WTC11 (cell line): ENCODE results near the gene STPG2. TPM values are rescaled to one million over a fixed set of nuclear protein-coding genes. Genes with fewer than 3 reads are reported as not detected.

Experiments used
- ATAC-seq: fragments of 200-7000 bp; cut with Tn5 transposase; 2 replicates; pipeline ENCODE4 v1.10.0; 2021; ENCODE audit warnings: mild to moderate bottlenecking, moderate library complexity
- CTCF ChIA-PET: fragments of 300-600 bp; sonication (Branson Sonifier 250); formaldehyde crosslinking; loops from one replicate; lab custom pipeline; 2021; ENCODE audit warnings: antibody characterized with exemption; lab: Charles Lee
- POLR2A ChIA-PET: fragments of 350-600 bp; sonication (Branson Sonifier 250); formaldehyde crosslinking; loops from one replicate; lab custom pipeline; 2021; ENCODE audit warnings: antibody characterized with exemption; lab: Charles Lee
- DNase-seq: peaks from one replicate; pipeline ENCODE4 v3.0.0; 2021; ENCODE audit warnings: low spot score
- H3K27ac Mint-ChIP-seq: 2 replicates; pipeline ENCODE4 v1.8.0; 2021; ENCODE audit warnings: mixed read lengths
- H3K27me3 Mint-ChIP-seq: 2 replicates; pipeline ENCODE4 v1.8.0; 2021; ENCODE audit warnings: low read depth, mild to moderate bottlenecking, moderate library complexity, mixed read lengths
- H3K36me3 Mint-ChIP-seq: 2 replicates; pipeline ENCODE4 v1.8.0; 2021; ENCODE audit warnings: mixed read lengths
- H3K4me1 Mint-ChIP-seq: 2 replicates; pipeline ENCODE4 v1.8.0; 2022; ENCODE audit warnings: mixed read lengths
- H3K4me3 Mint-ChIP-seq: 2 replicates; pipeline ENCODE4 v1.8.0; 2021; ENCODE audit warnings: mild to moderate bottlenecking, moderate library complexity, mixed read lengths
- H3K9me3 Mint-ChIP-seq: 2 replicates; pipeline ENCODE4 v1.8.0; 2021; ENCODE audit warnings: mixed read lengths
- ATF1 ChIP-seq: sonication (generic); formaldehyde crosslinking; IDR thresholded peaks from 2 replicates; pipeline ENCODE4 v1.8.1; 2023; ENCODE audit warnings: mild to moderate bottlenecking, moderate library complexity, missing genetic modification reagents
- ATF2 ChIP-seq: sonication (generic); formaldehyde crosslinking; IDR thresholded peaks from 2 replicates; pipeline ENCODE4 v1.8.1; 2022; ENCODE audit warnings: low read depth, missing genetic modification reagents, borderline replicate concordance
- ATF3 ChIP-seq: sonication (generic); formaldehyde crosslinking; conservative IDR thresholded peaks from 2 replicates; pipeline ENCODE4 v1.8.1; 2022; ENCODE audit warnings: mild to moderate bottlenecking, missing genetic modification reagents
- CREB1 ChIP-seq: sonication (generic); formaldehyde crosslinking; IDR thresholded peaks from 2 replicates; pipeline ENCODE4 v1.8.0; 2023; ENCODE audit warnings: mild to moderate bottlenecking, missing genetic modification reagents
- E2F4 ChIP-seq: sonication (generic); formaldehyde crosslinking; IDR thresholded peaks from 2 replicates; pipeline ENCODE4 v1.8.1; 2022; ENCODE audit warnings: low read depth, mild to moderate bottlenecking, moderate library complexity, missing genetic modification reagents, borderline replicate concordance
- EMX1 ChIP-seq: fragments of 250-450 bp; sonication (Bioruptor Pico); IDR thresholded peaks from 2 replicates; pipeline ENCODE4 v1.8.0; 2021; ENCODE audit warnings: mild to moderate bottlenecking
- NFYB ChIP-seq: sonication (generic); formaldehyde crosslinking; conservative IDR thresholded peaks from 2 replicates; pipeline ENCODE4 v1.8.0; 2022; ENCODE audit warnings: low read depth, missing genetic modification reagents
- OVOL2 ChIP-seq: fragments of 250-450 bp; sonication (Bioruptor Pico); IDR thresholded peaks from 2 replicates; pipeline ENCODE4 v1.9.0; 2021; ENCODE audit warnings: mild to moderate bottlenecking, borderline replicate concordance
- RELA ChIP-seq: sonication (generic); formaldehyde crosslinking; IDR thresholded peaks from 2 replicates; pipeline ENCODE4 v1.8.1; 2022; ENCODE audit warnings: missing genetic modification reagents, mild to moderate bottlenecking, borderline replicate concordance
- SMAD4 ChIP-seq: sonication (generic); formaldehyde crosslinking; IDR thresholded peaks from 2 replicates; pipeline ENCODE4 v1.8.0; 2022; ENCODE audit warnings: mild to moderate bottlenecking, missing genetic modification reagents
- SOX15 ChIP-seq: fragments of 250-450 bp; sonication (Bioruptor Pico); IDR thresholded peaks from 2 replicates; pipeline ENCODE4 v1.9.0; 2021; ENCODE audit warnings: mild to moderate bottlenecking
- SP1 ChIP-seq: sonication (generic); formaldehyde crosslinking; conservative IDR thresholded peaks from 2 replicates; pipeline ENCODE4 v1.8.1; 2022; ENCODE audit warnings: missing genetic modification reagents
- TEAD1 ChIP-seq: sonication (generic); formaldehyde crosslinking; IDR thresholded peaks from 2 replicates; pipeline ENCODE4 v1.8.0; 2022; ENCODE audit warnings: mild to moderate bottlenecking, missing genetic modification reagents
- ZBTB43 ChIP-seq: sonication (generic); formaldehyde crosslinking; IDR thresholded peaks from 2 replicates; pipeline ENCODE4 v1.8.1; 2023; ENCODE audit warnings: mild to moderate bottlenecking, missing genetic modification reagents
- ZNF121 ChIP-seq: sonication (generic); formaldehyde crosslinking; IDR thresholded peaks from 2 replicates; pipeline ENCODE4 v1.8.0; 2023; ENCODE audit warnings: missing genetic modification reagents
- ZNF423 ChIP-seq: fragments of 250-450 bp; sonication (Bioruptor Pico); IDR thresholded peaks from 2 replicates; pipeline ENCODE4 v2.1.2; 2022; ENCODE audit warnings: mild to moderate bottlenecking, moderate library complexity
- ZNF512 ChIP-seq: sonication (generic); formaldehyde crosslinking; IDR thresholded peaks from 2 replicates; pipeline ENCODE4 v1.8.1; 2022; ENCODE audit warnings: missing genetic modification reagents, borderline replicate concordance
- total RNA-seq: library from RNA; stranded (reverse); gene quantifications from 3 replicates; pipeline ENCODE4 v1.2.3, GENCODE V29; 2021

The STPG2 gene
- total RNA-seq, 1 experiment from 2014 or later: 0.17 TPM

GRCh38 chr4:97589481-97590196 is 553.6 kb downstream of the STPG2 start:
- no peak for DNase-seq
- H3K36me3 Mint-ChIP-seq: no peaks in the 10 kb centered on the region
- no peaks in the 10 kb centered on the region for H3K27me3 Mint-ChIP-seq
- TF ChIP-seq TEAD1 (CRISPR knock-in tag) (no peak), ATF2 (CRISPR knock-in tag) (no peak), ATF1 (no peak), ZNF121 (CRISPR knock-in tag) (no peak), RELA (CRISPR knock-in tag) (no peak), E2F4 (CRISPR knock-in tag) (no peak), ZBTB43 (CRISPR knock-in tag) (no peak), NFYB (CRISPR knock-in tag) (no peak), SP1 (CRISPR knock-in tag) (no peak), SMAD4 (no peak), ZNF512 (CRISPR knock-in tag) (no peak), ATF3 (CRISPR knock-in tag) (no peak), EMX1 (CRISPR knock-in tag) (no peak), ZNF423 (CRISPR knock-in tag) (no peak), CREB1 (CRISPR knock-in tag) (no peak), SOX15 (CRISPR knock-in tag) (no peak)
- TF ChIP-seq, all 79 proteins: peak for 0
- peaks cover 12% of the 10 kb centered on the region for H3K9me3 Mint-ChIP-seq
- ChIA-PET CTCF (no interaction called here), POLR2A (no interaction called here)
- ATAC-seq: no peak
- no peak overlapping the region for H3K4me3 Mint-ChIP-seq
- H3K4me1 Mint-ChIP-seq: no peaks in the 10 kb centered on the region
- no peak overlapping the region for H3K27ac Mint-ChIP-seq

- no peak for DNase-seq
- ChIA-PET POLR2A (no interaction called here), CTCF (no interaction called here)
- no peaks in the 10 kb centered on the region for H3K9me3 Mint-ChIP-seq
- H3K4me1 Mint-ChIP-seq: no peaks in the 10 kb centered on the region
- no peak for ATAC-seq
- TF ChIP-seq ZBTB43 (CRISPR knock-in tag) (no peak), ATF2 (CRISPR knock-in tag) (no peak), ZNF423 (CRISPR knock-in tag) (no peak), CREB1 (CRISPR knock-in tag) (no peak), OVOL2 (CRISPR knock-in tag) (no peak)
- H3K27me3 Mint-ChIP-seq: no peaks in the 10 kb centered on the region
- no peak overlapping the region for H3K27ac Mint-ChIP-seq
- no peak overlapping the region for H3K4me3 Mint-ChIP-seq
- no peaks in the 10 kb centered on the region for H3K36me3 Mint-ChIP-seq
Measured at GRCh38 chr4:97587912-97588311, 555.4 kb downstream of the STPG2 start.
